ENCODE data around the gene JAG2.

Gene JAG2

DNA sequence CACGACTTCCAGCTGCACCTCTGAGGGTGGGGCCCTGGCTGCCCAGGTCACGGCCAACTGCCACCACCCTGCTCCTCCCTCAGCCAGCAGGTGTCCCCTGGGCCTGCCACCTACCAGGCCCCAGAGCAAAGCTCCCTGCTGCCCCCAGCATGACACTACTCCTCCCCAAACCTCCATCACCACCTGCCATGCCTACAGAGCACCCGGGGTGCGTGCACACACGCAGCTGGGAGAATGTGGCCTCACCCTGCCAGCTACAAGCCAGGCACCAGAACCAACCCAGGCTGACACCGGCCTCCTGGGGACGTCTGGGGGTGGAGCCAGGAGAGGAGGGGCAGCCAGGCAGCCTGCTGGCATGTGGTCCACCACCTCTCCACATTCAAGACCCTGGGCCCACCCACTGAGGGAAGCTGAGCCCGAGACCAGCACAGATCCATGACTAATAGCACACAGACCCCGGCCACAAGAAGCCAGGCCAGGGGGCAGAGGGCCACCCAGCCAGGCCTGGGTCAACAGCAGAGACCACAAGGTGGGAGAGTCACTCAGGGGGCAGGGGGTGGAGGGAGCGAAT, 3.4 kb downstream of the JAG2 start:
- DNase-seq (ENCODE audit: low read depth): no peak

DNA sequence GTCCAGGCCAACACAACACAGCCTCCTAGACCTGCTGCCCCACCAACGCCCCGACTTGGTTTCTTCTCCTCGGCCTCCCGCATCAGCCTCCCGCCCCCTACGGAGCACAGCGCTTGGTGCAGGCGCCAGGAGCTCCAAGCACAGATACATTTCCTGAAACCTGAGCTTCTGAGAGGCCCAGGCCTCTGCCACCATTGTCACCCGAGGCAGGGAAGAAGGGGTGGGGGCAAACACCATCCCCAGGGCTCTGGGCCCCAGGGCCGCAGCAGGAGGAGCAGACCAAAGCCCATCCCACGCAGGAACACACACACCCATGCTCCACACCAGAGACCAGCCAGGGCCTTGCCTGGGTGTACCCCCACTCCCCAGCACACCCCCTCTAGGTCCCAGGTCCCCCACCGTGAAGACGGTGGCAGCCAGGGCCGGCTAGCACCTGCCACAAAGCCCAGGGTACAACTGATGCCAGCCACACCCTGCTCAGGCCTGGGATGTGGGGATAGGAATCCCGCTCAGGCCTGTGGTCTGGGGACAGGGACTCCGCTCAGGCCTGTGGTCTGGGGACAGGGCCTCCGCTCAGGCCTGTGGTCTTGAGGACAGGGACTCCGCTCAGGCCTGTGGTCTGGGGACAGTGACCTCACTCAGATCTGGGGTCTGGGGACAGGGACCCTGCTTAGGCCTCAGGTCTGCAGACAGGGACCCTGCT, 5.4 kb downstream of the JAG2 start:
- no peak for DNase-seq (ENCODE audit: low read depth)

DNA sequence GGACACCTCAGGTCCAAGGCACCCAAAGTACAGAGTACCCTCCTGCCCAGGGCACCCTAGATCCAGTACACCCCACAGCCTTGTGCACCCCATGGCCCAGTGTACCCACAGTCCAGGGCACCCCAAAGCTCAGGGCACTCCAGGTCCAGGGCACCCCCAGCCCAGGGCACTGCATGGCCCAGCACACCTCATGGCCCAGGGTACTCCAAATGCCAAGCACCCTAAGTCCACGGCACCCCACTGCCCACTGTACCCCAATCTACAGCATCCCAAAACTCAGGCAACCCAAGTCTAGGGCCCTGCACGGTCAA, 6.0 kb downstream of the JAG2 start:
- no peak for DNase-seq (ENCODE audit: low read depth)

DNA sequence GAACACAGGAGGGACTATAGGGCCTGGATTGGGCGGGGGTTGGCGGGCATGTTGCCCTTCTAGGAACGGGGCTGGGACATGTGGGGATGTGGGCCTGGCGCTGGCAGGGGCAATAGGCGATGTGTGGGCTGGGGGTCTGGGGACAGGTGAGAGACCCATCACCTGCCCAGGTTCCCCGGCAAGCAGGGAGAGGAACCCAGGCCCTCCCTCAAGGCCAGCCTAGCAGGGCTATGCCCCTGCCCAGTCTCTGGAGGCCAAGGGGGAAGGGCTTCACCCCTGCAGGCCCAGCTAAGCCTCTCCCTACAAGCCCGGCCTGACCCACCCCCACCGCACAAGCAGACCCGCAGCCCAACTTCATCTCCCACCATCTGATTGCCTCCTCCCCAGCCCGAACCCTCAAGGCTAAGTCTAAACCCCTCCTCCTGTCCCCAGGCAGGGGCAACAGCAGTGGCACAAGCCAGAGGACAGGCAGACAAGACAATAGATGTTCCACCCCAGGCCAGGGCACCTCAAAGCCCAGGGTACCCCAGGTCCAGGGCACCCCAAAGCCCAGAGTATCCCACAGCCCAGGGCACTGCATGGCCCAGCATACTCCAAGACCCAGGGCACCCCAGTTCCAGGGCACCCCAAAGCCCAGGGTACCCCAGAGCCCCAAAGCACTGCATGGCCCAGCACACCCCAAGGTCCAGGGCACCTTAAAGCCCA, 6.5 kb downstream of the JAG2 start:
- no peak for DNase-seq (ENCODE audit: low read depth)

DNA sequence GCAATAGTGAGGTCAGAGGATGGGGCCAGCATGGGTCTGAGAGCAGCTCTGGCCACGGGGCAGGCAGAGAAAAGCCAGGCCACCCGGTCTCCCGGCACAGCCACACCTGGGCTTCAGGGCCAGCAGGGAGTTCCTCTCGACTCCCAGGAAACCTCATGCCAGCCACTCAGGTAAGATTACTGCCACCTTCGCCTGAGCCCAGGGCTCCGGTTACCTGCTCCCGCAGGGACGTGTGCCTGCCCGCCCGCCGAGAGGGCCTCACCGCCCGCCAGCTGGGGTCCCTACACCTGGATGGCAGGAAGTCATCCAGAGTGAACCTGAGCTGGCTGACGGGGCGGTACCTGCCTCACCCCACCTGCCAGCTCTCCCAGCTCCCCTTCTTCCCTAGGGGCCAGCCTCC, 7.3 kb downstream of the JAG2 start:
- no peak for DNase-seq (ENCODE audit: low read depth)

DNA sequence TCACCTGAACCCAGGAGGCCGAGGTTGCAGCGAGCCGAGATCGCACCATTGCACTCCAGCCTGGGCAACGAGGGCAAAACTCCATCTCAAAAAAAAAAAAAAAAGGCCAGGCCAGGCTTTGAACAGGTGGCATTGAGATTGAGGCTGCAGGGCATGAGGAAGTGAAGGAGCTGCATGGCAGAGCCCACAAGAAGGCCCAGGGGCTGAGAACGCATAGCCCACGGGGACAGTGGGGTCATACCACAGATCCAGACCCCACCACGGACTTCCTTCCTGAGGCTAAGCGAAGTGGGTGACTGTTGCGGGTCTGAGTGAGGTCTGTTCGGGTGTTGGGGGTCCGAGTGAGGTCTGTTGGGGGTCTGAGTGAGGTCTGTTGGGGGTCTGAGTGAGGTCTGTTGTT, 7.8 kb downstream of the JAG2 start:
- DNase-seq (ENCODE audit: low read depth): no peak

DNA sequence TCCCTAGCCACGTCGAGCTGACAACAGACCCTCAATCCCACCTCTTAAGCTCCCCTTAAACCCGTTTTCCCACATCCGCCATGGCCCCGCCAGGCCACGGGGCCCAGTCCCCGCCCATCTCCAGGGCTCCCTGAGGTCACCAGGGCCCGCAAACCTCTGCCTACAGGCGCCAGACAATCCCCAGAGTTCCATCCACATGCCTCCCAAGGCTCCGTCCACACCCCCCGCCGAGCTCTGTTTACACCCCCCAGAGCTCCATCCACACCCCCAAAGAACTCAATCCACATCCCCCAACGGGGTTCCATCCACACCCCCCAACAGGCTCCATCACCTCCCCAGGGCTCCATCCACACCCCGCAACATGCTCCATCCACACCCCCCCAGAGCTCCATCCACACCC, 9.2 kb downstream of the JAG2 start:
- no peak for DNase-seq (ENCODE audit: low read depth)

DNA sequence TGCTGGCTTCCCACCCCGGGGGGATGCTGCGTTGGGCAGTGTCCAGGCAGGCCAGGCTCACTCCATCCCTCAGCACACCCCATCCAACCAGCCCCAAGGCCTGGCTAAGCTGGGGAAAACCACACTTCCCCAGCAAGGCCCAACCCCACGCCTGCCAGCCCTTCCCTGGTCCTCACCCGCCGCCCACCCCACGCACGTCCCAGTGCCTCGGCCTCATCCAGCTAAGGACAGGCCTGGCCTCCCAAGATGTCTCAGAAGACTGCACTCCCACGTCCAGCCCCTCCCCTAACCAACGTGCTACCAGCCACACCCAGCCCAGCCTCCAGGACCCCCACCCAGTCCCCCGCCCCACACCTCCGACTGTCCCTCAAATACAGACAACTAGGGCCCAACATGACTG, 9.8 kb downstream of the JAG2 start:
- DNase-seq (ENCODE audit: low read depth): no peak

DNA sequence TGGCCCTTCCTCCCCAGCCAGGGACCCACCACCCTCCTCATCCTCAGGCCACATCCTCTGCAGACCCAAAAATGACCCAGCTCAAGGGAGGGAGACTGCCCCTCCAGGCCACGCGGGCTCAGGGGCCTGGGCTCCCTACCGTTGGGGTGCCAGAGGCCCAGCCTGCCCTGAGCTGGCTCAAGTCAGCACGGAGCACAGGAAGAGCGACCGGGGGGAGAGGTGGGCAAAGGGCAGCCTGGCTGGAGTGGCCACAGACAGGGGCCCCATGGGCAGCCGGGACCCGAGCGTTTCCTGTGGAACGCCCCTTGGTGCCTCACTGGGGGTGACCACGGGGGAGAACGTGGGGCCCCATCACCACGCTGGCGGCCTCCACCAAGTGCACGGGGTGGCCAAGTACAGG, 10.7 kb downstream of the JAG2 start:
- no peak for DNase-seq (ENCODE audit: low read depth)

DNA sequence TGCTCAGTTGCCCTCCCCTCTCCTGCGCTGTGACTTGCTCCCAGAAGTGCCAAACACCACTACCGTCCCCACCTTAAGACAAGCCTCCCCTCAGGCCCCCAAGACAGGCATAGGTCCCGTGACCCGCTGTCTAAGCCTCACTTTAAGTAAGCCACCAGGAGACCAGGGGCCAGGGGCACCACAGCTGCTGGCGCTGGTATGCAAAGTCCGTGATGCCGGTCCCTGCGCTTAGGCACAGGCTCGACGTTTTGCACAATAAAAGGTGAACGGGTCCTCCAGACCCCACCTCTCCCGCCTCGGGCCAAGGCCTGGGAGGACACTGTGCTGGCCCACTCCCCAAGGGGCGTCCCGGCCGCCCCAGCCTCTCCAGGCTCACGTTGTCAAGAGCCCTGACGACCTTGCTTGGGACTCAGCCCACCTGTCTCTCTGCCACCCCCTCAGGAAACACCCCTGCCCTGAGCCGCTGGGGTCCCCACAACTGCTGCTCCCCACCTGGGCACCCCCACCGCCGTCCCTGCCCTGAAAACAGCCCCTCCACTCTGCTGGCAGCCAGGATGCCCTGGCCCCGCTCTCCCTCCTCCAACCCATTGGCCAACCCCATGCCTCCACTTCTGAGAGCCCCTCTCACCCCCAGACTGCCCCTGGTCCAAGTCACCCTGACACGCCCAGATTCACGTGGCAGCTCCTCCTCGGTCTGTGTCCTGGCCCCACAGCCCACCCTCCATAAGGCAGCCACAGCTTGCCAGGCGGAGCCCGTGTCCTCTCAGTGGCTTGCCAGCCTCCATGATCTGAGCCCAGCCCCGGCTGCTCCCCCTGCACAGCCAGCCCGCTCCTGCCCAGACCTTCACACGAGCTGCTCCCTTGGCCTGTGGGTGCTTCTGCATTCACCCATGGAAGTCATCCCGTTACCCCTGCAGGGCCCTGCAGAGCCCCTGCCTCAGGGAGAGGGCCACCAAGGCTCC, 11.9 kb downstream of the JAG2 start:
- DNase-seq (ENCODE audit: low read depth): no peak

DNA sequence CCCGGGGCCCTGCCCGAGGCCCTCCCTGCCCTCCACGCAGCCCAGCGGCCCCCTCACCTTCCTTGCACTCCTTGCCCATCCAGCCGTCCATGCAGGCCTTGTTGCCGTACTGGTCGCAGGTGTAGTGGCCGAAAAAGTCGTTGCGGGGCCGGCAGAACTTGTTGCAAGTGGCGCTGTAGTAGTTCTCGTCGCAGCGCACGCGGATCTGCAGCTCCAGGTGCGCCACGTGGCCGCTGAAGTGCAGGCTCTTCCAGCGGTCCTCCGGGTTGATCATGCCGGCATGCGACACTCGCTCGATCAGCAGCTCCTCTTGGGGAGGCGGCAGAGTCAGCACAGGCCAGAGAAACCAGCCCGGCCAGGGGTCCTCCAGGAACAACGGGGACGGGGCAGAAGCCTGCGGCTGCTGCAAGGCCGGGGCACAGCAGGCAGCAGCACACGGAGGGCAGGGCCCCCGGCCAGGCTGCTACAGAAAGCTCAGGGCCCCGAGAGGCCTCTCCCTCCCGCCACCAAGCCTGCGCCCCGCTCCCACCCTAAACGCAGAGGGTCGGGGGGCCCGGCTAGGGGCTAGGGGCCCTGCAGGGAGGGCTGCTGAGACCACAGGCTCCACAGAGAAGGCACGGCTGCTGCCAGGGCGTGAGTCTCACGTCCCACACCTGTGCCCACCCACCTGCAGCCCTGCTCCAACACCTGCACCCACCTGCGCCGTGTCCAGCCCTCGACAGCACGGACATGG, 12.7 kb downstream of the JAG2 start:
- no peak for DNase-seq (ENCODE audit: low read depth)

DNA sequence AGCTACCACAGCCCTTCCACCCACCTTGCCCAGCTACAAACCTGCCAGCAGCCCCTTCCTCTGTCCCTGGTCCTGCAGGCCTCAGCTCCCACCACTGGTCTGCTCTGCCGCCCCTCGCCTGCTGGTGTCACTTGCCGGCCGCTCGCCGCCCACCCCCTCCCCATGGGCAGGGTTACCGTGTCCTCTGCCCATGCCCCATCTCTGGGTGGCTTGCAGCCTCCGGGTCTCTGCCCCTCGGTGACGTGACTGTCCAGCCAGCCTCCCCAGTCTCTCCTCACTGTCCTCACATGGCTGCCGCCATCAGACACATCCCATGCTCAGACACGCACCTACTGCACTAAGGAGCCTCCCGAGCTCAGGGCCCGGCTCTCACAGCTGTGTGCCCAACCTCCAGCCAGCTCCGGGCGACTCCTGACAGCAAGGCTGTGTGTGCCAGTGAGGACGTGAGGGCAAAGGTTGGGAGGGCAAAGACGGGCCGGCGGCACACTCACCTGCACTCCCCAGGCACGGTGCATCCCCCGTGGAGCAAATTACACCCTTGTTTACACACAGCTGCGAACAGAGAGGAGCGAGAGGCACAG, 13.4 kb downstream of the JAG2 start:
- no peak for DNase-seq (ENCODE audit: low read depth)

DNA sequence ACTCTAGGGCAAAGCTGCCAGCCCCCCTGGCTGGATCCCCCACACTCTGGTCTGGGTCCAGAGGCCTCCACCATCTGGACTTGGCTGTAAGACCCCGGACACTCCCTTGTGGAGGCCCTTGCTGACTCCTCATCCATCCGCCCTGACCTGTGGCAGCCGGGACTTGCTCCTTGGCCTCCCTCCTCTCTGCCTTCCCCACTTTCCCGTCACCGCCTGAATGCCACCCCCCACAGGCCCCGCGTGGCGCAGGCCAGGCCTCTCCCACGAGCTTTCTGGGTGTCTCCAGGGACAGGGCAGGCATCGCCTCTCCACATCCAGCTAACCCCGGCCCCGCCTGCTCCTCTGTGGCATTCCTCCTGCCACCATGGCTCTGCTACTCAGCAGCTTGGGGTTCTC, 14.1 kb downstream of the JAG2 start:
- DNase-seq (ENCODE audit: low read depth): no peak

DNA sequence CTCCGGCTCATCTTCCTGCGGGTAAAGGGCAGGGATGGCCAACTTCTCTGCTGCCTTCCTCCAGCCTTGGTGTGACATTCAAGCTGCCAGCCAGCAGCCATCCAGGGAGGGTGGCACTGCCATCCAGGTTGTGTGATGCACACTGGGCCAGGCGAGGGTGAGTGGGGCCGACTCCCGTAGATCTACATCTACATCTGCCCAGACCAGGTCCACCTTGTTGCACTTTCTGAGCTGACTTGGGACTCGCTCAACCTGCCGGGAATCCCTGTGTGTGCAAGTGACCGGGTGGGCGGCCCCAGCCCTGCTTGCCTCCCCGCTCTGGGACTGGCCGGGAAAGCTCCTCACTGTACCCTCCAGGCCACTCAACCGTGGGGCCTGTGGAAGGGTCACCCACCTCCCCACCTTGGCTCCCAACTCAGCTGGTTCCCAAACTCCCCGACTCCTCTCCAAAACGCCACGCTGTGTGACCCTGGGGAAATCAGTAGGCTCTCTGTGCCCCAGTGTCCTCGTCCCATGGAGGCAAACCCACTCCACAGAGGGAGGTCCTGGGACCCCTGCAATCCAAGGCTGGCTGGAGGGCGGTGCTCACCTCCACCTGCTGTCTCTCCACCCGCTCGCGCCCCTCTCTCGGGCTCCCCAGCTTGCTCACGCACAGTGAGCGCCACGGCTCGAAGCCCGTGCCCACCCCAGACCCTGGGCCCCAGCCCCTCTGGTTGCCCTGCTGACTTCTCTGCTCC, 14.7 kb downstream of the JAG2 start:
- DNase-seq (ENCODE audit: low read depth): no peak

DNA sequence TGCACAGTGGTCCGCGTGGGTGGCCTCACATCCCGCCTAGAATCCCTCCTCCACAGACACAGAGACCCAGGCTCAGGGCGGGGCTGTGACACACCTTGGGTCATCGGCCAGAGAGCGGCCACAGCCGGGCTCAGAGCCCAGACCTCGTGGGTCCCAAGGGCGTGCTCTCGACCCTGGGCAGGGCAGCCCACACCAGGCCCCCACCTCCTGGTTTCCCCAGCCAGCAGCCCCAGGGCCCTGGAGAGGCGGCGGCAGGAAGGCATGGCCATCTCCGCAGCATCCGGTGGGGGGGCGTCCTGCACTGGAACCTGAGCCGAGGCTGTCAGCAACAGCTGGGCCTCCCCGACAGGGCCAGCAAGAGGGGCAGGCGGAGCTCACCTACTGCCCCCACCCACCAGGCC, 15.2 kb downstream of the JAG2 start:
- DNase-seq (ENCODE audit: low read depth): no peak

DNA sequence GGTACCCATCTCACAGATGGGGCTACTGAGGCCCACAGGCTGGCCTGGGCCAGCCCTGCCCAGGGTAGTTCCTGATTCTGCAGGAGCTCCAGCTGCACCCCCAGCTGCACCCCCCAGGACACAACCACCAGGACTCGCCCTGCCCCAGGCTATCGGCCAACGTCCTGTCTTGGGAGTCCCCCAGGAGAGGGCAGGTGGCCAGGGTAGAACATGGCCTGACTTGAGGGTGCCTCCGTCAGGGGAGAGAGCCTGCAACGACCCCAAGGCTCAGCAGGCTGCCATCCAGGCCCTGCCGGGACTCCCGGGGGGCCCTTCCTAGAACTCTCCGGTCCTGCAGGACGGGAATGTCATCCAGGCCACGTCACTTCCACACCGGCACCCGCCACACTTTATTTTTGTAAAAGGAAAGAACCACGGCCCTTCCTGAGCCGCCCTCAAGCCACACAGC, 15.8 kb downstream of the JAG2 start:
- DNase-seq (ENCODE audit: low read depth): no peak

DNA sequence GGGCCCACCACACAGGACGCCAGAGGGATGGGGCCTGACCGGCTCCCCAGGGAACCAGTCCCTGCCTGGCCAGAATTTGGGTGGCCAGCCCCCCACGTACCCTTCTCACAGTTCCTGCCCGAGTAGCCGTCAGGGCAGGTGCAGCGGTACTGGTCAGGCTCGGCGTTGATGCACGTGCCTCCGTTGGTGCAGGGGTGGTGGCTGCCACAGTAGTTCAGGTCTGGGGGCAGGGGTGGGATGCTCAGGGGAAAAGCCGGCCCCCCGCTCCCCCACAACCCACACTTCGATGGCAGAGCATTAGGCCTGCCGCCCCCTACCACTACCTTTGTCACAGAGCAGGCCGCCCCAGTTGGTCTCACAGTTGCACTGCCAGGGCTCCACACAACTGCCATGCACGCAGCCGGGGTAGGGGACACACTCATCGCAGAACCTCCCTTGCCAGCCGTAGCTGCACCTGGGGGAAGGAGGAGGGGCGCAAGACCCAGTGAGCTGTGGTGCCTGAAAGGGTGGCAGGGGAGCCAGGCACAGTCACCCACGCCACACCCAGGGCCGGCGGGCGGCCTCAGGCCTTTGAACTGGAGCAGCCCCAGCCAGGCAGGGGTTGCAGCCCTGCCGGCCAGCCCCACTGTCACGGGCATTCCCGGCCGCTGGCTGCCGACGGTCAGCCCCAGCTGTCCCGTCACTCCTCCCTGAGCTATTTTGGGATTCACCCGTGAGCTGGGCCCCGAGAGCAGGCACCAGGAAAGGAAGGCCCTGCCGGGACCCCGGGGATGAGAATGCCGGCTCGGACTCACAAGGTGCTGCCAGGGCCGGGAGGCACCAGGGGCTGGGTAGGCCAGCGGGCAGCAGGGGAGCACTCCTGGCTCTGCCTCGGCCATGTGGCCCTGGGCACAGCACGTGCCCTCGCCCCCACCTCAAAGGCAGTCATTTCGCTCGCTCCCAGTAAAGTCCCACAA, 16.5 kb downstream of the JAG2 start:
- no peak for DNase-seq (ENCODE audit: low read depth)

DNA sequence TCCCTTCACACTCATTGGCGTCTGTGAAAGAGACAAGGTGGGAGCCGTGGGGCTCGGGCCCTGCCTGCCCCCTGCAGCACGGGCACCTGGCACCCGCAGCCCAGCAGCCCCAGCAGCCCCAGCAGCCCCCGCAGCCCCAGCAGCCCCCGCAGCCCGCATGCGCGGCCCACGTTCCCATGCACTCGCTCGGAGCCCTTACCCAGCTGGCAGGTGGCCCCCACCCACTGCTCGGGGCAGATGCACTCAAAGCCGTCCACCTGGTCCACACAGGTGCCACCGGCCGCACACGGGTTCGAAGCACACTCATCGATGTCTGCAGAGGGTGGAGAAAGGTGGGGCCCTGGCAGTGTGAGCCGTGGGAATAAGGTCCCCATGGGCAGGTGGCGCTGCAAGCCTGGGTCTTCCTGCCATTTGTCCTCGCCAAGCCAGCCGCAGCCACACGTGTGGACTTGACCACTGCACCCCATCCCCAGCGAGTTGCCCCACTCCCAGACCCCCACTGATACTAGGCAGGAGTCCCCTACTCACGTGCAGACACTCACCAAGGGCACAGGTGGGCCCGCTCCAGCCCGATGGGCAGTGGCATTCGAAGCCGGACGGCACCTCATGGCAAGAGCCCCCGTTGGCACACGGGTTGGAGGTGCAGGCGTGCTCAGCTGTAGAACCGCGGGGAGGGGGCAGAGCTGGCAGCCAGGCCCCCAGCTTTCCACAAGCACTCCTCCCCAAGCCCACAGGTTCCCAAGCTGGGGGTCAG, 17.3 kb downstream of the JAG2 start:
- no peak for DNase-seq (ENCODE audit: low read depth)
